Motor neuron (in vitro differentiated cells): ENCODE measurements around the gene MLN. TPM values are rescaled to one million over a fixed set of nuclear protein-coding genes. Genes with fewer than 3 reads are reported as not detected.

ENCODE experiments used
- ATAC-seq, 8 experiments: fragments of 200-7000 bp; cut with Tn5 transposase; replicated peaks in 6 of 8; 2 replicates each; pipeline ENCODE4 v1.8.0; 2021; ENCODE audit warnings: mild to moderate bottlenecking in 8 of 8, moderate library complexity in 8 of 8
- H3K27ac ChIP-seq, 2 donors: fragments of 250-450 bp; sonication (Bioruptor Pico); 2 replicates each; pipeline ENCODE4 v1.9.0; 2021; ENCODE audit warnings: antibody characterized with exemption in 2 of 2, mild to moderate bottlenecking in 2 of 2, moderate library complexity in 1 of 2
- H3K4me1 ChIP-seq, 2 donors: fragments of 250-450 bp; sonication (Bioruptor Pico); replicated peaks in 1 of 2; 2 replicates each; pipeline ENCODE4 v1.6.1; 2021; ENCODE audit warnings: antibody characterized with exemption in 2 of 2, mild to moderate bottlenecking in 2 of 2, moderate library complexity in 1 of 2
- H3K4me3 ChIP-seq, 5 donors: fragments of 250-450 bp; sonication (Bioruptor Pico); 2 replicates each; pipeline ENCODE4 v1.9.0; 2021; ENCODE audit warnings: antibody characterized with exemption in 5 of 5, mild to moderate bottlenecking in 5 of 5, moderate library complexity in 4 of 5
- WGBS, 10 experiments: fragments of 450-650 bp; shearing (Covaris generic); methylation state at CpG; one replicate each; pipeline ENCODE4 v1.0.0; 2022; 5-methylcytosine and 5-hydroxymethylcytosine counted together
- in situ Hi-C, 9 experiments: fragments of 400-800 bp; cut with MboI; loops; one replicate each; pipeline ENCODE4 v1.15.0; 2021; ENCODE audit warnings: low sequenced_read_pairs in 9 of 9, low pct_unique_long_range_greater_than_20kb in 2 of 9; ENCODE audit not compliant: unreplicated experiment in 9 of 9
- total RNA-seq, 8 experiments: library from RNA; unstranded; fragments of 300-600 nt; gene quantifications; 2 replicates each; pipeline versions ENCODE4 v1.2.3 to v1.2.4, GENCODE V29; 2022

The MLN gene
- total RNA-seq, 8 experiments from 2014 or later, result 0.38 to 0.96 TPM; not detected in 6

DNA sequence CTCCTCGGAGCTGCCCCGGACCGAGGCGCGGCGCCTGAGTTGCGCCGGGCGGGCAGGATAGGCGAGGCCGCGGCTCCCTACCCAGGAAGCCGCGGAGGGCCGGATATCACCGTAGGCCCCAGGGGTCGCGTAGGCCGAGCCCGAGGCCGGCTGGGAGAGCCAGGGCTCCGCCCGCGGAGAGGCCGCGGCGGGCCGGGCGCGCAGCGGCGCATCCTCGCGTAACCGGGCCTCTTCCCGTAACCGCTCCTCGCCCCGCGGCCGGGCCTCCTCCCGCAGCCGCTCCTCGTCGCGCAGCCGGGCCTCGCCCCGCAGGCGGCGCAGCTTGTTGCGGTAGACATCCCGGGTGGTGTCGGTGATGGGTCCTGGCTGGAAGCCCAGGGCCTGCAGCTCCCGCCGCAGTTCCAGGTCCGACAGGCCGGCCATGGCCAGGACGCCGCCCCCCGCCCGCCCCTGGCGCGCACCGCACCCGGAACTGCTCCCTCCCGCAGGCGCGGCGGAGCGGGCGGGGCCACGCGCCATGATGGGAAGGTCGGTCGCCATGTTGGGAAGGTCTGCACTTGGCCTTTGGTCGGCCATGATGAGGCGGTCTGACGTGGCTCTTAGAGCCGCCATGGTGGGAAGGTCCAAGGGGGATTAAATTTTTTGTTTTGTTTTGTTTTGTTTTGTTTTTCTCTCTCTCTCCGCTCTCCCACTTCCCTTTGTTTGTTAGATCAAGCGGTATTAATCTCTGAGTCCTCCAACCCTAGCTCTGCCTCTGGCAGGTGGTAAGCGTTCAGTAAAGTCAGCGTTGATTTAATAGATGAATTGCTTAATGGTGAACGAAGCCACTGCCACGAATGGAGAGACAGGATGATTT, 14.9 kb downstream of the MLN start, which contains the start of gene LEMD2:
LEMD2 (minus strand) TSS at position 437 of the 856 bp plus-strand sequence; CDS start at position 423, 14 bp downstream.
- in situ Hi-C loops, result no loop called here

DNA sequence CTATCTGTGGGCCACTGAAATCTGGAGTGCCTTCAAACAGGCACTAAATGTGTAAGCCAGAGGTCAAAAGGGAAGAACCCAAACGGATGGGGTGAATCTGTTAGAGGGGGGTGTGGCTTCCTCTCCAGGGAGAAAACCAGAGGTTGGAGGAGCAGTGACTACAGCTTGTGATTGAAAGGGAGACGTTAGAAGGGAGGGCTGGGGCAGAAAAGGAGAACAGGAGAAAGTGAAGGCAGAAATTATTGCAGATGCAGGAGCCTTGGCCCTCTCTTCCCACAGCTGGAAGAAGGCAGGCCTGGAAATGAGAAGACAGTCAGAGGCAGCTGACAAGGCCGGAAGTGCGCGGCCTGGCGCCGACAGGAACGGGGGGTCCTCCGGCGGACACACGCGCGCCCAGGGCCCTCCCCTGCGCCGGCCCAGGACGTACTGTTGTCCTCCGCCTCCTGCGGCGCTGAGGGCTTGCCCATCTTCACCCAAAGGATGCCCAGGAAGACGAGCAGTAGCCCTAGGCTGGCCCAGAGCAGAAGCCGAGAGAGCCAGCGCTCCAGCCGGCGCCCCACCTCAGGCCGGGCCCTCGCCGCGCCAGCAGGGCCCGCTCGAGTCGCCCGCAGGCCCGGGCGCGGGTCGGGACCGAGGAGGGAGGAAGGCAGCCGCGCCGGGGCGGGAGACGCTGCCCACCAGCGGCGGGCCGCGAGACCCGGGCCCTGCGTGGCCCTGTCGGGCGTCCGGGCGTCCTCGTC, 15.7 kb downstream of the MLN start:
- in situ Hi-C loops, result no loop called here
- 0 to 2% (median 0%) methylated on average over 1 to 31 of the region's 53 CpGs; no CpG with 5 or more reads in 3 of the 10 experiments for WGBS, 10 experiments
- peak; percentile 36 to 67 (median 50) for ATAC-seq
- Histone ChIP-seq H3K4me3 (peak overlapping the region; percentile 62 to 92 (median 79)), H3K4me1 (peaks cover 53 to 73% of the 10 kb centered on the region in 2 donors), H3K27ac (peak overlapping the region; percentile 91 to 95)

More for the DNA sequence above, 14.9 kb downstream of the MLN start, which contains the start of gene LEMD2:
- Histone ChIP-seq H3K4me1 (peaks cover 55 to 79% of the 10 kb centered on the region in 2 donors), H3K4me3 (peak within 1 kb of the TSS; percentile 62 to 92 (median 79)), H3K27ac (peak within 1 kb of the TSS; percentile 91 to 95)
- peak; percentile 65 to 84 (median 80) for ATAC-seq
- WGBS, 10 experiments, result 3 to 90% (median 38%) methylated on average over 2 to 25 of the region's 86 CpGs; no CpG with 5 or more reads in 2 of the 10 experiments

GRCh38 chr6:33787346-33787953, 16.4 kb downstream of the MLN start:
- WGBS, 10 experiments, result 0 to 67% (median 65%) methylated on average over 1 to 6 of the region's 7 CpGs; no CpG with 5 or more reads in 3 of the 10 experiments
- peak overlapping the region; percentile 91 to 95 for H3K27ac ChIP-seq
- H3K4me1 ChIP-seq, result peaks cover 47 to 68% of the 10 kb centered on the region in 2 donors
- peak overlapping the region; percentile 62 to 92 (median 79) for H3K4me3 ChIP-seq
- ATAC-seq, result no peak
- in situ Hi-C loops, result no loop called here

- no peak overlapping the region for H3K4me3 ChIP-seq
- ATAC-seq, result no peak
- WGBS, 10 experiments, result 10 to 100% (median 95%) methylated on average over 1 to 3 of the region's 3 CpGs; no CpG with 5 or more reads in 2 of the 10 experiments
- H3K27ac ChIP-seq, result no peak overlapping the region
- H3K4me1 ChIP-seq, result peaks cover 49 to 68% of the 10 kb centered on the region in 2 donors
- in situ Hi-C loops, result no loop called here
These were observed 17.1 kb downstream of the MLN start for GRCh38 chr6:33786736-33787135.

DNA sequence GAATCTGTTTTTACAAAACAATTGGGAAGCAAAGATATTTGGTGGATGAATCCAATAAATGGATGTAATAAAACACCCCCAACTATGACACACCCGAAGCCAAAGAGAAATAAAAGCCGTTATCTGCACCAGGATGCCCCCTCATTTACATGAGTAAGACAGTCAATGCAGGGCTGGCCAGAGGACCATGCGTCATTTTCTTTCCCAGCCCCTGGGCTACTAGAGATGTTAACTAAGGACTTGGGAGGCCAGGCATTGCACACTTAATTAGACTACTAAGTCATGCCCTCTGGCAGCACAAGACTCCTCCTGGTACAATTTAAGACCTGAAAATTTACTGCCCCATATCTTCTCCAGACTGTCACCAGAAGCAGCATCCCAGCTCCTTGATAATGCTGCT, 18.0 kb downstream of the MLN start:
- WGBS, 10 experiments, result 0 to 100% (median 6%) methylated on average over 1 to 3 of the region's 3 CpGs; no CpG with 5 or more reads in 2 of the 10 experiments
- peak in 3 of 8 experiments; percentile 33 to 60 (median 47) for ATAC-seq
- Histone ChIP-seq H3K4me1 (peaks cover 51 to 68% of the 10 kb centered on the region in 2 donors), H3K4me3 (no peak overlapping the region), H3K27ac (no peak overlapping the region)
- in situ Hi-C loops, result no loop called here

- in situ Hi-C loops, result no loop called here
- no peak for ATAC-seq
- Histone ChIP-seq H3K27ac (no peak overlapping the region), H3K4me1 (peaks cover 43 to 68% of the 10 kb centered on the region in 2 donors), H3K4me3 (no peak overlapping the region)
- WGBS, 10 experiments, result 38 to 89% (median 72%) methylated on average over 2 to 9 of the region's 13 CpGs; no CpG with 5 or more reads in 2 of the 10 experiments
These were observed 19.0 kb downstream of the MLN start for GRCh38 chr6:33784787-33785186.

DNA sequence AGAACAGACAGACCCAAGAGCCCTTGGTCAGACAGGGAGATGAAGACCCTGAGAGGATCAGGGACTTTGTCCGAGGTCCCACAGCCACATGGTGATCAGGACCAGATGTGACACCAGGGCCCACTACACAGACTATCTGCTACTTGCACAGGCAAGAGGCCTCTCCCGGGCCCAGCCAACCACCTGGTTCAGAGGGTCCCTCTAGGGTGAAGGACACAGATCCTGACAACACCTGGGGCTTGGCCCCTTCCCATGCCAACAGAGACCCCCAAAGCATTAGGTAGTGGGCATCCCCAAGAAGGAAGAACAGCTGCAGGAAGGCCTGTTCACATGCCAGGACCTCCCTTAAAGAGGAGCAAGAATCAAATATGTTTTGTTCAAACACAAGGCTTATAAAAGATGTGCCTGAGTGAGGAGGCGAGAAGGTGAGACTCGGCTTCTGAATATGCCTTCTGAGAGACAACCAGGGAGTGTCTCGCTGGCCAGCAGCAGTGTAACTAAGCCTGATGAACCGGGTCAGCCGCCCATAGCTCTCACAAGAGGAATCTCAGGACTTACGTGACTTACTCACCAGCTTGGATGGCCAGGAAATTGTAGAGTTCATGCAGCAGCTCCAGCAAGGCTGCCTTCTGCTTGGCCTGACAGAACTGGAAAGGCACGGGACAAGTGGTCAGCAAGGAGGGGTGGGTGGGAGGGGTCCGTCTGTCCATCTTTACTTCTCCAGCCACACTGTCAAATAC, 19.9 kb downstream of the MLN start:
- Histone ChIP-seq H3K27ac (no peak overlapping the region), H3K4me1 (peaks cover 44 to 69% of the 10 kb centered on the region in 2 donors), H3K4me3 (no peak overlapping the region)
- ATAC-seq, result no peak
- in situ Hi-C loops, result no loop called here
- 80 to 100% (median 94%) methylated on average over 1 to 3 of the region's 10 CpGs; no CpG with 5 or more reads in 2 of the 10 experiments for WGBS, 10 experiments

GRCh38 chr6:33782561-33782960, 21.2 kb downstream of the MLN start:
- H3K27ac ChIP-seq, result no peak overlapping the region
- 100% methylated on average over 1 to 2 of the region's 5 CpGs; no CpG with 5 or more reads in 4 of the 10 experiments for WGBS, 10 experiments
- H3K4me3 ChIP-seq, result no peak overlapping the region
- no peak for ATAC-seq
- peaks cover 40 to 79% of the 10 kb centered on the region in 2 donors for H3K4me1 ChIP-seq
- in situ Hi-C loops, result no loop called here

- in situ Hi-C loops, result no loop called here
- H3K4me3 ChIP-seq, result no peak overlapping the region
- H3K27ac ChIP-seq, result peak overlapping the region; percentile 47 to 54
These were observed 22.4 kb downstream of the MLN start for GRCh38 chr6:33781131-33781975.

GRCh38 chr6:33779895-33780294, 23.9 kb downstream of the MLN start:
- peaks cover 25 to 66% of the 10 kb centered on the region in 2 donors for H3K4me1 ChIP-seq
- no peak overlapping the region for H3K27ac ChIP-seq
- no peak overlapping the region for H3K4me3 ChIP-seq
- WGBS, 10 experiments, result 20 to 100% (median 94%) methylated on average over 1 to 7 of the region's 14 CpGs; no CpG with 5 or more reads in 3 of the 10 experiments
- in situ Hi-C loops, result no loop called here
- ATAC-seq, result no peak

More at GRCh38 chr6:33781131-33781975, 22.4 kb downstream of the MLN start:
- peaks cover 31 to 79% of the 10 kb centered on the region in 2 donors for H3K4me1 ChIP-seq
- peak in 5 of 8 experiments; percentile 64 to 91 (median 68) for ATAC-seq
- 15 to 89% (median 64%) methylated on average over 1 to 10 of the region's 16 CpGs; no CpG with 5 or more reads in 1 of the 10 experiments for WGBS, 10 experiments

DNA sequence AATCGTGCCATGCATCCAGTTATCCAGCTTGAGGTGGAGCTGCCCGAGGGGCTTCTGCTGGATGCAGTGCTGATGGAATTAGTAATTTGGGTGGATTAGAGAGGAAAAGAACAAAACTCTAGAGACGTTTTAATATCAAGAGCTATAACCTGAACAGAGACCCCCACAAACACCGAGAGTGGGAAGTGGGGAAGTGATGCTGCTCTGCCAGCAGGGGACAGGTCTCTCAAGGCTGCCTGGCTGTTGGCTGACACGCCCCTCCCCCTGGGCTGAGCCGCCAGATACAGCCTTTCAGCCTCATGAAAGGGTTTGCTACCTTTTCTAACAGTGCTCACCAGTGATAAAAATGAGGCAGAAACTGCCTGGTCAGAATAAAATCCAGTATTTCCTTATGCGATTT, 24.5 kb downstream of the MLN start:
- no peak overlapping the region for H3K4me3 ChIP-seq
- WGBS, 10 experiments, result 53 to 88% (median 63%) methylated on average over 1 to 5 of the region's 7 CpGs; no CpG with 5 or more reads in 1 of the 10 experiments
- peaks cover 25 to 64% of the 10 kb centered on the region in 2 donors for H3K4me1 ChIP-seq
- in situ Hi-C loops, result no loop called here
- no peak overlapping the region for H3K27ac ChIP-seq
- ATAC-seq, result peak in 4 of 8 experiments; percentile 18 to 30 (median 24)
